ENCODE measurements around the gene SYNPR.

SYNPR gene

GRCh38 chr3:63384382-63384781 is 106.3 kb downstream of the SYNPR start:
- DNase-seq (ENCODE audit: low read depth in 2 of 2) = no peak

DNA sequence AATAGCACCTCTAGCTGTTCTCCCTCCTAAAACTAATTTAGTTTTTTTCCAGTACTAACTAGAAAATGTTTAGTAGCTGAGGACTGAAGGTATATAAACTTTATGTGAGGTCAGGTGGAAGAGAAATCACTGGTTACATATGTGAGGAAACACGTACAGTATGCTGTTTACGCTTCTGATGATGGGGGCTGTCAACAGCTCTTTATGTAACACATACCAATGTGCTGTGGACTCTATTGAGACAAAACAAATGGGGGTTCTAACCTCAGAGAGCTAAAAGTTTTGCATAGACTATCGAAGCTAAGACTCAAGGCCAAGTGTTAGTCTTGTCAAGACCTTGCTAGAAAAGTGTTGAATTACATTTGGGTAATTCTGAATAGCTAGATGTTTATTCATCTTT is 107.5 kb downstream of the SYNPR start:
- no peak for DNase-seq (ENCODE audit: low read depth in 2 of 2)

DNA sequence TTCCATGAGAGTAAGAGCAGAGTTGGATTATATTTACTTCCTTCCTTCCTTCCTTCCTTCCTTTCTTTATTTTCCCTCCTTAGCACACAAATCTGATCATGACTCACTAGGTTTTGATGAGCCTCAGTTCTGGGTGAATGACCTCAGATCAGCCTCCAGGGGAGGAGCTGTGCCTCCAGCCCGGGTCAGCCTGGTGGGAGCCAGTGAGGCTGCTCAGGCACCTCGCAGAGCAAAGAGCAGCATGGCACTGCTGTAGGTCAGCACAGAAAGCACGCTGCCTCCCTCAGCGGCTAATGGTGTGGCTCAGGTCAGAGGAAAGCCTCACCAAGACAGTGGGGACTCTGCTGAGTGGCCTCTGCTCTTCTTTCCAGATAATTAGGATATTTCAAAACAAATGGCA is 108.5 kb downstream of the SYNPR start:
- DNase-seq (ENCODE audit: low read depth in 2 of 2) = no peak

GRCh38 chr3:63387568-63387967 is 109.5 kb downstream of the SYNPR start:
- DNase-seq (ENCODE audit: low read depth in 2 of 2) = no peak

- no peak for DNase-seq (ENCODE audit: low read depth in 2 of 2)
Measured at GRCh38 chr3:63390710-63391230, 112.7 kb downstream of the SYNPR start.

DNA sequence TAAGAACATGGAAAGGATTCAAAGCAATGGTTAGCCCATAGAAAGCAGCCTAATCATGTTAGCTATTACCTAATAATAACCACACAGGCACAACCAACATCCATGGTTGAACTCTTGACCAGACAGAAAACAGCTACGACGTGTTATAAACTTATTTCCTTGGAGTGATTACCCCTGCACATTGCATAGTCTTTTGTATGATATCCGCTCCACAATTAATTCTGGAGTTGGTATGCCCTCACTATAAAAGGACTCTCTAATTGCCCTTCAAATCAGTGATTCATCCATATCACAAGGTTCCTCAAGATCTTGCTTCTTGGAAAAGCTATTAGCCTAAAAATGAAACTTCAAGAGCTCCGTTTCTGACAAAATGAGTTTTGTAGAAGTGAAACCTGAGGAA is 117.9 kb downstream of the SYNPR start:
- no peak for DNase-seq (ENCODE audit: low read depth in 2 of 2)

DNA sequence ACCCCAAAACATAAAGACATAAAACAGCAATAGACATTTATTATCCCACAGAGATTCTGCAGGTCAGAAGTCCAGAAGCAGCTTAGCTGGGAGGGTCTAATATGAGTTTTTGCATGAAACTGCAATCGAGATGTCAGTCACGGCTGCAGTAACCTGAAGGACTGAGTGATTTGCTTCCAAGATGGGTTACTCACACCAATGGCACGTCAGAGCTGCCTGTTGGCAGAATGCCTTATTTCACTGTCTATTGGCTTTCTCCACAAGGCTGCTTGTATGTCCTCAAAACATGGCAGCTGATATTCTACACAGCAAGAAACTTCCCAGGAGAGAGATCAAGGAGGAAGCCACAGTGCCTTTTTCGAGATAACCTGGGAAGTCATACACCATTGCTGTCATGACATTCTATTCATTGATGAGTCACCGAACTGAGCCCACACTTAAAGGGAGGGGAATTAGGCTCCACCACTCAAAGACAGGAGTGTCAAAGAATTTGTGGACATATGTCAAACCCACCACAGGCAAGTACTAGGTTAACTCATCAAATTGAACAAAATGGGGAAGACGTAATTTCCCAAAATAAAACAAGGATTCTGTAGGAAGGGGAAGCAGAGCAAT is 122.2 kb downstream of the SYNPR start:
- no peak for DNase-seq (ENCODE audit: low read depth in 2 of 2)

- no peak for DNase-seq (ENCODE audit: low read depth in 2 of 2)
Measured at GRCh38 chr3:63405882-63406281, 127.8 kb downstream of the SYNPR start.

DNA sequence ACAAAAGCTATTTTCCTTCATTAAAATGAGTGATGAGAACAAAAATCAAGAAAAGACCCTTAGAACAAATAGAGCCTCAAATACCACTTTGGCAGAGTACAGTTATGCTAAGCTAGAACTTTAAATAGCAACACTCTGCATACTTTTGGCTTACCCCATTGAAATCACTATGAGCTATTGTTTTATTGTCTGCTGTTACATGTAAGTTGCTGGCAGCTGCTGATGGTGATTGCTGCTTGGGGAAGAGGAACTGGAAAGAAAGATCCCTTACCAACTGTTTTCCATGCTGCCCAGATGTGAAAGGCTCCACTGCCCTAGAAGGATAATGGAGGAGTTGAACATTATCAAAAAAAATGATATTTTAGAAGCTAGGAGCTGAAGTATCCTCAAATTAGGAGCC is 135.4 kb downstream of the SYNPR start:
- DNase-seq (ENCODE audit: low read depth in 2 of 2) = no peak

DNA sequence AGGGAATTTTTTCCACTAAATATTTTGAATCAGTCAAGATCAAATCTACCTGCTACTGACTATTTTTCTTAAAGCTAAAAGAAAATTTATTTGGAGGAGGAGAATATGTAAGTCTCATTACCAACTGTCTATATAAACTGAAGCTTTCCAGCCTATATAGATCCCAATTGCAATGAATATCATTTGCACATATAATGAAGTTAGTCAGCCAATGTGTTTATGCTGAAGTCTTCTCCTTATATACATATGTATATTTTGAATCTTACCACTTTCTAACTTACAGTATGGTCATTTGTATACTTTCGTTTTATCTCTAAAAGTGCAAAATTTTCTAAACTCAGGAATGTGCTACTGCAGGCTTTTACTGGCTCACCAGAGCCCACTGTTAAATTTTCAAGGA is 136.5 kb downstream of the SYNPR start:
- no peak for DNase-seq (ENCODE audit: low read depth in 2 of 2)

DNA sequence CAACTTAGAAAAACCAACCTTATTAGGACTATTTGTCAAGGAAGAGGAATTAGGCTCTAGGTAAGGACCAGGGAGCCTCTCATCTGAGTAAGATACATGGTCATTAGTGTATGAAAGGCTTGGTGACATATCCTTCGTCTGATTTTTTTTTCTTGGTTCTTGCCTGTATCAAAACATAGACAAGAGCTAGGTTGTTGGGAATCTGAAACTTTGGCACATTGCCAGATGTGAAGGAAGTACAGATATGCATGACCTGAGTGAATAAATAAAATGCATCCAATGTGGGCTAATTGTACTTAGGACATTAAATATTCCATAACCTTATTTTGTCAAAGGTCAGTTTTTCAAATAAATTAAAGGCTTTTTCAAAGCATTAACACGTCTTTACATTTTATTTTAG is 151.8 kb downstream of the SYNPR start:
- DNase-seq (ENCODE audit: low read depth in 2 of 2) = no peak

- no peak for DNase-seq (ENCODE audit: low read depth in 2 of 2)
Measured at GRCh38 chr3:63430875-63431274, 152.8 kb downstream of the SYNPR start.

DNA sequence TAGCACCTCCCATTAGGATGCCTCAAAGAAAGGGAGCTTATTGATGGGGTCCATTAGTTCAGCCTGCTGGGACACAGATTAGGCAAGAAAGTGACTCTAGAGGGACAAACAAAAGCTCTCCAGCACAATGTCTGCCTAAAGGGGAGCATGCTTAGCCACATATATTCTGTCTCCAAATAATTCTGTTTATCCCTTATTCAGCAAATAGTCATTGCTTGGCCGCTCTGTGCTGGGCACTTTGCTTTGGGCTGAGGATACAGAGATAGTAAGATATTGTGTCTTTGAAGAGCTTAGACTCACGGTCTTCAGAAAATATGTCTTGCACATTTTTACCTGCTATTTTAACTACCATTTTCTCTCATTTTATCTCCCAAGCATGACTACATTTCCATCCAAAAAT is 159.8 kb downstream of the SYNPR start:
- DNase-seq (ENCODE audit: low read depth in 2 of 2) = no peak

DNA sequence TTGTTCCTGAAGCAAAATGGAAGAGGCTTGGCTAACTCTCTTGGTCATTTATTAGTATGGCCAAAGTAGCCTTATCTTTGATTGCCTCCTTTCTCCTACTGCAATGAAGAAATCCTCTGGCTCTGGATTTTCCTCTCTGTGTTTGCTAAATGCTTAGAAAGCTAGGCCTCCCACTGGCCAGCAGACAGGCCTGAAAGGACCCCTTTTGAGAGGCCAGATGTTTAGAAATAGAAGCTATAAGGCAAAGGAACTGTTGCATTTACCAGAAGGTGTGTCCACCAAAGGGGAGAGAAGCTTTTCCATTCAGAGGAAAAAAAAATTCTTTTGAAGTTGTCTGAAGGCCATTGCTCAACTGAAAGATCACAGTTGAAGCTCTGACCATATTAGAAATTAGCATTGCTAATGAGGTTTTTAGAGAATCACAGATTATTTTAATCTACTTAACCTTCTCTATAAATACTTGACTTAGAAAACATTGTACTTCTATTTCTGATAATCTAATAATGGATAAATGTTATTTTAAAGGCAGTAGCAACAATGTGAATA is 160.8 kb downstream of the SYNPR start:
- DNase-seq (ENCODE audit: low read depth in 2 of 2) = no peak

GRCh38 chr3:63441262-63441661 is 163.2 kb downstream of the SYNPR start:
- no peak for DNase-seq (ENCODE audit: low read depth in 2 of 2)

GRCh38 chr3:63442918-63443317 is 164.8 kb downstream of the SYNPR start:
- no peak for DNase-seq (ENCODE audit: low read depth in 2 of 2)

GRCh38 chr3:63450023-63450422 is 171.9 kb downstream of the SYNPR start:
- no peak for DNase-seq (ENCODE audit: low read depth in 2 of 2)

GRCh38 chr3:63450634-63451363 is 172.7 kb downstream of the SYNPR start:
- DNase-seq (ENCODE audit: low read depth in 2 of 2) = no peak

- no peak for DNase-seq (ENCODE audit: low read depth in 2 of 2)
Measured at GRCh38 chr3:63456901-63457300, 178.8 kb downstream of the SYNPR start.

- no peak for DNase-seq (ENCODE audit: low read depth in 2 of 2)
Measured at GRCh38 chr3:63458405-63458804, 180.3 kb downstream of the SYNPR start.

DNA sequence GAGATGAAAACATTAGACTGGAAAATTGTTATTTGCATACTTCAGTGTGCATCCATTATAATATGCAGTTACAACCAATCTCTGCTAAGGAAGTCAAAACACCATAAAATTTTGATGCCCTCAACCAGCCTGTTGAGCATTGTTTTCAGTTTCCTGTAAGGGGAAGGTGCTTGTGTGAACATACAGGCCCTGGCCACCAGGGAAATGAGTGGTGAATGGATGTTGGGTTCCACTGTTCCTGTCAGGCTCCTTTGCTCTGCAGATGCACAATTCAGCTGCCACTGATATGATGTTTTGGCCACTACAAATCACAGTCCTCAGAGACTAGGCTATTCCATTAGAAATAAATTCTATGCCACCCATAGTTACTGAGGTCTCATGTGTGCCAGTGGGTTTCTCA is 184.6 kb downstream of the SYNPR start:
- no peak for DNase-seq (ENCODE audit: low read depth in 2 of 2)

- DNase-seq (ENCODE audit: low read depth in 2 of 2) = no peak
Measured at GRCh38 chr3:63467392-63467791, 189.3 kb downstream of the SYNPR start.

DNA sequence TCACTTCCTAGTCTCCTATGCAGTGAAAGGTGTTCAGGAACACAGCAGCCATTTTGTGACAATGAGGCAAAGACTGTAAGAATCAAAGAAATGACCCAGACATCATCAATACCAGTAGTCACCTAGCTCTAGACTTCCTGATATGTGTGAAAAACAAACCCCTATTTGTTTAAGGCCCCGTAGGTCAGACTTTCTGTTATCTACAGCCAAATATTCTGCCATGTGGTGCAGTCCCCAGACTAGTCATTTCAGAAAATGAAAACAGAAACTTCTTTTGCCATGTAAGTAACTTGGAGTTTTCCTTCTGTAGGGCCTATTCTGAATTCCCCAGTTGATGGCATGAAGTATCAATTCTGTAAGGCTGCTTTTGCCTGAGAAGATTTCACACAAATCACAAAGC is 192.6 kb downstream of the SYNPR start:
- no peak for DNase-seq (ENCODE audit: low read depth in 2 of 2)

Measured in activated CD8-positive, alpha-beta memory T cell treated with anti-CD3 and anti-CD28 coated beads for 4 hours (primary cell).